Measurements from ENCODE around the gene CFAP299. TPM values are rescaled to one million over a fixed set of nuclear protein-coding genes. Genes with fewer than 3 reads are reported as not detected.

The CFAP299 gene
- total and polyA plus RNA-seq, 2 donors (not counting 3 experiments of a cell fraction or from before 2014, with no cell fraction given) = not detected

GRCh38 chr4:80918004-80918403 is 582.5 kb downstream of the CFAP299 start:
- H3K27me3 ChIP-seq (ENCODE audit: control insufficient read depth in 2 of 2, insufficient read depth in 2 of 2, low read length in 2 of 2) = no peaks in the 10 kb centered on the region
- FAIRE-seq (no peak), DNase-seq (ENCODE audit: low read depth, low spot score) (no peak)
- no peak overlapping the region for H3K4me3 ChIP-seq (replicated peaks in 1 of 3; ENCODE audit: insufficient read depth in 1 of 3, low read depth in 1 of 3, low read length in 3 of 3)
- CTCF ChIA-PET = no interaction called here
- BruUV-seq (replicated peaks) = no TSS peak
- no peaks in the 10 kb centered on the region for H3K9me1 ChIP-seq (replicated peaks; ENCODE audit: control insufficient read depth, extremely low read depth, insufficient read depth, low read length)
- dilution Hi-C loops (cut with MboI; ENCODE audit: extremely low pct_ligation_motif_present, low sequenced_read_pairs) = no loop called here
- no peaks in the 10 kb centered on the region for H3K9me3 ChIP-seq (replicated peaks; ENCODE audit: control insufficient read depth, insufficient read depth, low read length)
- no peak overlapping the region for H3K9ac ChIP-seq (replicated peaks; ENCODE audit: extremely low read depth, insufficient read depth, low read length)
- POLR2A ChIA-PET = no interaction called here
- no peak overlapping the region for H3K4me2 ChIP-seq (ENCODE audit: insufficient read depth, low read length)
- no peaks in the 10 kb centered on the region for H4K20me1 ChIP-seq (replicated peaks; ENCODE audit: control insufficient read depth, extremely low read depth, insufficient read depth, low read length)
- no peak overlapping the region for H3K27ac ChIP-seq (ENCODE audit: insufficient read depth, low read depth, low read length)
- no peaks in the 10 kb centered on the region for H3K79me2 ChIP-seq (ENCODE audit: control insufficient read depth, insufficient read depth, low read length)
- intact Hi-C loops (cut with micrococcal nuclease) = no loop called here
- no peaks in the 10 kb centered on the region for H3K36me3 ChIP-seq (ENCODE audit: control insufficient read depth in 2 of 2, extremely low read depth in 1 of 2, insufficient read depth in 2 of 2, low read length in 2 of 2)
- TF ChIP-seq MAX (IDR thresholded peaks at IDR 0.05; ENCODE audit: insufficient read depth, insufficient read length) (no peak), JUN (IDR thresholded peaks at IDR 0.05; ENCODE audit: borderline replicate concordance, insufficient read depth, insufficient read length, low read depth) (no peak), GATA2 (IDR thresholded peaks at IDR 0.05; ENCODE audit: insufficient read depth, insufficient read length, low read depth, low read length) (no peak), POLR2A (IDR thresholded peaks at IDR 0.05; ENCODE audit: low read depth, low read length) (no peak), EZH2 (IDR thresholded peaks at IDR 0.05; ENCODE audit: borderline replicate concordance, low read depth, low read length, severe bottlenecking) (no peak), FOS (IDR thresholded peaks at IDR 0.05; ENCODE audit: borderline replicate concordance, insufficient read depth, low read length) (no peak), CTCF (IDR thresholded peaks at IDR 0.05; ENCODE audit: extremely low read depth in 1 of 2, insufficient read depth in 1 of 2, low read depth in 1 of 2, low read length in 2 of 2) (no peak)
- H2AFZ ChIP-seq (ENCODE audit: low read depth, low read length) = no peak overlapping the region
- no peaks in the 10 kb centered on the region for H3K4me1 ChIP-seq (ENCODE audit: control insufficient read depth, extremely low read depth, insufficient read depth, low read length)

Data from endothelial cell of umbilical vein (primary cell).